Body of pancreas (tissue), 4 donors: ENCODE data around the gene CEBPA. TPM values are rescaled to one million over a fixed set of nuclear protein-coding genes. Genes with fewer than 3 reads are reported as not detected.
"Not testable (repeated sequence)": the region's sequence is repeated elsewhere in the genome, so short reads cannot be mapped to it uniquely, and the experiment has no call there.

ENCODE experiments used
- ATAC-seq: fragments of 150-250 bp; one replicate; pipeline ENCODE4 v1.9.1; 2016
- DNase-seq, 4 donors: peaks; one replicate each; pipeline ENCODE4 v3.0.0-alpha.2; 2019
- H3K27ac ChIP-seq, 4 donors: fragments of 200-600 bp; sonication (generic); 1 replicate in 3 of 4; 2 replicates in 1 of 4; pipeline versions ENCODE4 v1.5.1 to v1.6.1; 2016 to 2019; ENCODE audit warnings: mild to moderate bottlenecking in 1 of 4, mixed read lengths in 1 of 4, moderate library complexity in 1 of 4
- H3K27me3 ChIP-seq, 2 donors: fragments of 200-600 bp; sonication (generic); one replicate each; pipeline ENCODE4 v1.6.0; 2016; ENCODE audit warnings: mild to moderate bottlenecking in 1 of 2
- H3K36me3 ChIP-seq, 2 donors: fragments of 200-600 bp; sonication (generic); replicated peaks in 1 of 2; 2 replicates each; pipeline ENCODE4 v1.5.1; 2016; ENCODE audit warnings: low read depth in 2 of 2; ENCODE audit not compliant: insufficient read depth in 1 of 2
- H3K4me1 ChIP-seq: fragments of 200-600 bp; sonication (generic); one replicate; pipeline ENCODE4 v1.6.0; 2016
- H3K4me3 ChIP-seq, 2 donors: fragments of 200-600 bp; sonication (generic); 1 replicate in 1 of 2; 2 replicates in 1 of 2; pipeline ENCODE4 v1.5.1; 2016 to 2019
- H3K9me3 ChIP-seq, 3 donors: fragments of 200-600 bp; sonication (generic); 1 replicate in 2 of 3; 2 replicates in 1 of 3; pipeline ENCODE4 v1.5.1; 2016
- CTCF ChIP-seq, 7 experiments: fragments of 450-650 bp in 4 of 7; fragments of 200-600 bp in 3 of 7; sonication (generic) in 3 of 7; IDR thresholded peaks; one replicate each; pipeline ENCODE4 v1.5.1; 2016 to 2019; ENCODE audit warnings: antibody characterized with exemption in 7 of 7
- POLR2A ChIP-seq, 3 donors: fragments of 450-650 bp; IDR thresholded peaks; one replicate each; pipeline ENCODE4 v1.6.1; 2016; ENCODE audit warnings: antibody characterized with exemption in 3 of 3, mild to moderate bottlenecking in 2 of 3
- WGBS, 2 donors: methylation state at CpG; one replicate each; pipeline ENCODE4 v1.1.5; 2017; 5-methylcytosine and 5-hydroxymethylcytosine counted together
- intact Hi-C: fragments of 100-400 bp; cut with DNase I; formaldehyde crosslinking; loops from one replicate; pipeline ENCODE4 v1.15.1; 2023
- total RNA-seq, 2 donors: library from RNA; depleted of rRNA; stranded (reverse); fragments of >200 nt; gene quantifications; one replicate each; pipeline ENCODE4 v1.1.0, GENCODE V29; 2016

CEBPA gene
- total RNA-seq, 2 donors from 2014 or later = 12.5 to 73.2 TPM

GRCh38 chr19:33329060-33329459 lies 26.7 kb upstream of the CEBPA start:
- Histone ChIP-seq H3K36me3 (no peaks in the 10 kb centered on the region), H3K4me1 (no peaks in the 10 kb centered on the region), H3K27ac (no peak overlapping the region), H3K4me3 (no peak overlapping the region), H3K27me3 (no peaks in the 10 kb centered on the region), H3K9me3 (peaks cover 0 to 11% (median 0%) of the 10 kb centered on the region in 3 donors)
- no peak for TF ChIP-seq CTCF (IDR thresholded peaks at IDR 0.05)
- TF ChIP-seq POLR2A (IDR thresholded peaks at IDR 0.05) = no peak
- no peak for ATAC-seq
- no peak for DNase-seq
- WGBS, 2 donors = 67 to 70% methylated on average over 8 of the region's 8 CpGs
- intact Hi-C loops = no loop called here

GRCh38 chr19:33325920-33326319 lies 23.6 kb upstream of the CEBPA start:
- peak; percentile 30 for ATAC-seq

GRCh38 chr19:33324628-33325027 lies 22.3 kb upstream of the CEBPA start:
- H3K9me3 ChIP-seq = peaks cover 0 to 11% (median 0%) of the 10 kb centered on the region in 3 donors
- intact Hi-C loops = no loop called here
- H3K27ac ChIP-seq = no peak overlapping the region
- TF ChIP-seq POLR2A (IDR thresholded peaks at IDR 0.05) (no peak), CTCF (IDR thresholded peaks at IDR 0.05) (no peak)
- ATAC-seq (no peak), DNase-seq (no peak)
- WGBS, 2 donors = 69 to 76% methylated on average over 3 of the region's 3 CpGs
- no peaks in the 10 kb centered on the region for H3K36me3 ChIP-seq
- no peak overlapping the region for H3K4me3 ChIP-seq
- no peaks in the 10 kb centered on the region for H3K4me1 ChIP-seq
- H3K27me3 ChIP-seq = no peaks in the 10 kb centered on the region

More at GRCh38 chr19:33325920-33326319, 23.6 kb upstream of the CEBPA start:
- TF ChIP-seq POLR2A (IDR thresholded peaks at IDR 0.05) (no peak), CTCF (IDR thresholded peaks at IDR 0.05) (no peak)
- H3K27me3 ChIP-seq = no peaks in the 10 kb centered on the region
- no peak overlapping the region for H3K4me3 ChIP-seq
- DNase-seq = peak in 2 of 4 donors; percentile 17 to 27
- H3K27ac ChIP-seq = no peak overlapping the region
- WGBS, 2 donors = 61 to 67% methylated on average over 5 of the region's 5 CpGs
- H3K4me1 ChIP-seq = no peaks in the 10 kb centered on the region
- peaks cover 0 to 11% (median 0%) of the 10 kb centered on the region in 3 donors for H3K9me3 ChIP-seq
- intact Hi-C loops = no loop called here
- no peaks in the 10 kb centered on the region for H3K36me3 ChIP-seq

- WGBS, 2 donors = 80 to 83% methylated on average over 6 of the region's 6 CpGs
- H3K9me3 ChIP-seq = peaks cover 0 to 11% (median 0%) of the 10 kb centered on the region in 3 donors
- no peak overlapping the region for H3K4me3 ChIP-seq
- no peak overlapping the region for H3K27ac ChIP-seq
- no peaks in the 10 kb centered on the region for H3K36me3 ChIP-seq
- no peak for DNase-seq
- TF ChIP-seq POLR2A (IDR thresholded peaks at IDR 0.05) (no peak), CTCF (IDR thresholded peaks at IDR 0.05) (no peak)
- no peaks in the 10 kb centered on the region for H3K4me1 ChIP-seq
- H3K27me3 ChIP-seq = no peaks in the 10 kb centered on the region
- intact Hi-C loops = no loop called here
- no peak for ATAC-seq
Measured at GRCh38 chr19:33323093-33323820, 20.9 kb upstream of the CEBPA start.

DNA sequence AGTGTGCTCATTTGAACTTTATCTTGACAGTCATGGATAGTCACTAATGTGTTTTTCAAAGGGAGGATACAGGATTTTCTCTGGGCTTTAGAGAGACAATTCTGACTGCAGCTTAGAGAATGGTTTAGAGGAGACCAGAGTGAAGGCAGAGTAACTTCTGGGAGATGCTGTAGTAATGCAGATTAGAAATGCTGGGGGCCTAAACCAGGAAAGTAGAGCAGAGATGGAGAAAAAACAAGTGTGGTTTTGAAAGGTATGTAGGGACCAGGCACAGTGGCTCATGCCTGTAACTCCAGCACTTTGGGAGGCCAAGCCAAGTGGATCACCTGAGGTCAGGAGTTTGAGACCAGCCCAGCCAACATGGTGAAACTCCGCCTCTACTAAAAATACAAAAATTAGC lies 18.3 kb upstream of the CEBPA start:
- DNase-seq (no peak), ATAC-seq (no peak)
- Histone ChIP-seq H3K4me1 (no peaks in the 10 kb centered on the region), H3K27me3 (no peaks in the 10 kb centered on the region), H3K4me3 (no peak overlapping the region), H3K27ac (no peak overlapping the region), H3K9me3 (peaks cover 0 to 2% (median 0%) of the 10 kb centered on the region in 3 donors), H3K36me3 (no peaks in the 10 kb centered on the region)
- WGBS, 2 donors = 80 to 86% methylated on average over 1 of the region's 1 CpG
- intact Hi-C loops = no loop called here
- no peak for TF ChIP-seq POLR2A (IDR thresholded peaks at IDR 0.05)
- no peak for TF ChIP-seq CTCF (IDR thresholded peaks at IDR 0.05)

- H3K27me3 ChIP-seq, DNase-seq, ATAC-seq, intact Hi-C loops, H3K9me3 ChIP-seq, H3K36me3 ChIP-seq, H3K4me3 ChIP-seq, H3K27ac ChIP-seq, H3K4me1 ChIP-seq: not testable (repeated sequence)
- WGBS, 2 donors = 95 to 100% methylated on average over 3 to 4 of the region's 4 CpGs
Measured at GRCh38 chr19:33317991-33318390, 15.7 kb upstream of the CEBPA start.
